ENCODE data around the gene GNB1L. TPM values are rescaled to one million over a fixed set of nuclear protein-coding genes. Genes with fewer than 3 reads are reported as not detected.
"Not testable (repeated sequence)": the region's sequence is repeated elsewhere in the genome, so short reads cannot be mapped to it uniquely, and the experiment has no call there.

Gene GNB1L
- total RNA-seq, 1 donor from 2014 or later = 6.1 TPM

GRCh38 chr22:19793661-19794310 is 60.9 kb downstream of the GNB1L start:
- Mint-ChIP-seq H3K4me1 (ENCODE audit: unreplicated experiment) (peaks cover 5% of the 10 kb centered on the region), H3K4me3 (ENCODE audit: unreplicated experiment) (no peak overlapping the region), H3K27me3 (ENCODE audit: unreplicated experiment) (no peaks in the 10 kb centered on the region), H3K36me3 (ENCODE audit: unreplicated experiment) (peaks cover 18% of the 10 kb centered on the region), H3K27ac (ENCODE audit: unreplicated experiment) (no peak overlapping the region), H3K9me3 (ENCODE audit: unreplicated experiment) (peaks cover 26% of the 10 kb centered on the region)
- no peak for DNase-seq (ENCODE audit: extremely low spot score, unreplicated experiment)
- TF ChIP-seq CTCF (IDR thresholded peaks at IDR 0.05) = no peak

GRCh38 chr22:19793161-19793560 is 61.5 kb downstream of the GNB1L start:
- Mint-ChIP-seq H3K4me3 (ENCODE audit: unreplicated experiment) (no peak overlapping the region), H3K4me1 (ENCODE audit: unreplicated experiment) (peaks cover 5% of the 10 kb centered on the region), H3K27ac (ENCODE audit: unreplicated experiment) (no peak overlapping the region), H3K36me3 (ENCODE audit: unreplicated experiment) (peaks cover 18% of the 10 kb centered on the region), H3K27me3 (ENCODE audit: unreplicated experiment) (no peaks in the 10 kb centered on the region), H3K9me3 (ENCODE audit: unreplicated experiment) (peaks cover 26% of the 10 kb centered on the region)
- DNase-seq (ENCODE audit: extremely low spot score, unreplicated experiment) = no peak
- no peak for TF ChIP-seq CTCF (IDR thresholded peaks at IDR 0.05)

- Mint-ChIP-seq H3K9me3 (ENCODE audit: unreplicated experiment) (peaks cover 26% of the 10 kb centered on the region), H3K36me3 (ENCODE audit: unreplicated experiment) (peaks cover 18% of the 10 kb centered on the region)
- H3K4me1 Mint-ChIP-seq (ENCODE audit: unreplicated experiment); H3K4me3 Mint-ChIP-seq (ENCODE audit: unreplicated experiment); H3K27ac Mint-ChIP-seq (ENCODE audit: unreplicated experiment); DNase-seq (ENCODE audit: extremely low spot score, unreplicated experiment); H3K27me3 Mint-ChIP-seq (ENCODE audit: unreplicated experiment): not testable (repeated sequence)
Observed at GRCh38 chr22:19792383-19792896, 62.2 kb downstream of the GNB1L start.

GRCh38 chr22:19791894-19792293 is 62.8 kb downstream of the GNB1L start:
- DNase-seq (ENCODE audit: extremely low spot score, unreplicated experiment) = no peak

GRCh38 chr22:19791243-19791642 is 63.4 kb downstream of the GNB1L start:
- Mint-ChIP-seq H3K36me3 (ENCODE audit: unreplicated experiment) (peaks cover 18% of the 10 kb centered on the region), H3K4me3 (ENCODE audit: unreplicated experiment) (no peak overlapping the region), H3K27ac (ENCODE audit: unreplicated experiment) (no peak overlapping the region), H3K9me3 (ENCODE audit: unreplicated experiment) (peaks cover 26% of the 10 kb centered on the region), H3K27me3 (ENCODE audit: unreplicated experiment) (no peaks in the 10 kb centered on the region), H3K4me1 (ENCODE audit: unreplicated experiment) (peaks cover 3% of the 10 kb centered on the region)
- TF ChIP-seq CTCF (IDR thresholded peaks at IDR 0.05) = no peak
- DNase-seq (ENCODE audit: extremely low spot score, unreplicated experiment) = no peak

More at GRCh38 chr22:19791894-19792293, 62.8 kb downstream of the GNB1L start:
- peaks cover 5% of the 10 kb centered on the region for H3K4me1 Mint-ChIP-seq (ENCODE audit: unreplicated experiment)
- TF ChIP-seq CTCF (IDR thresholded peaks at IDR 0.05) = no peak
- H3K9me3 Mint-ChIP-seq (ENCODE audit: unreplicated experiment) = peaks cover 26% of the 10 kb centered on the region
- H3K36me3 Mint-ChIP-seq (ENCODE audit: unreplicated experiment) = peaks cover 18% of the 10 kb centered on the region
- no peaks in the 10 kb centered on the region for H3K27me3 Mint-ChIP-seq (ENCODE audit: unreplicated experiment)
- H3K4me3 Mint-ChIP-seq (ENCODE audit: unreplicated experiment) = no peak overlapping the region
- no peak overlapping the region for H3K27ac Mint-ChIP-seq (ENCODE audit: unreplicated experiment)
